GM21825 (cell line): Measurements from ENCODE around the gene RBM28.

Experiments
- ATAC-seq: cut with Tn5 transposase; IDR thresholded peaks from one replicate; pipeline ENCODE4 v1.9.1; 2021; ENCODE audit warnings: mild to moderate bottlenecking, moderate library complexity; ENCODE audit not compliant: unreplicated experiment

RBM28 gene, protein sequence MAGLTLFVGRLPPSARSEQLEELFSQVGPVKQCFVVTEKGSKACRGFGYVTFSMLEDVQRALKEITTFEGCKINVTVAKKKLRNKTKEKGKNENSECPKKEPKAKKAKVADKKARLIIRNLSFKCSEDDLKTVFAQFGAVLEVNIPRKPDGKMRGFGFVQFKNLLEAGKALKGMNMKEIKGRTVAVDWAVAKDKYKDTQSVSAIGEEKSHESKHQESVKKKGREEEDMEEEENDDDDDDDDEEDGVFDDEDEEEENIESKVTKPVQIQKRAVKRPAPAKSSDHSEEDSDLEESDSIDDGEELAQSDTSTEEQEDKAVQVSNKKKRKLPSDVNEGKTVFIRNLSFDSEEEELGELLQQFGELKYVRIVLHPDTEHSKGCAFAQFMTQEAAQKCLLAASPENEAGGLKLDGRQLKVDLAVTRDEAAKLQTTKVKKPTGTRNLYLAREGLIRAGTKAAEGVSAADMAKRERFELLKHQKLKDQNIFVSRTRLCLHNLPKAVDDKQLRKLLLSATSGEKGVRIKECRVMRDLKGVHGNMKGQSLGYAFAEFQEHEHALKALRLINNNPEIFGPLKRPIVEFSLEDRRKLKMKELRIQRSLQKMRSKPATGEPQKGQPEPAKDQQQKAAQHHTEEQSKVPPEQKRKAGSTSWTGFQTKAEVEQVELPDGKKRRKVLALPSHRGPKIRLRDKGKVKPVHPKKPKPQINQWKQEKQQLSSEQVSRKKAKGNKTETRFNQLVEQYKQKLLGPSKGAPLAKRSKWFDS

DNA sequence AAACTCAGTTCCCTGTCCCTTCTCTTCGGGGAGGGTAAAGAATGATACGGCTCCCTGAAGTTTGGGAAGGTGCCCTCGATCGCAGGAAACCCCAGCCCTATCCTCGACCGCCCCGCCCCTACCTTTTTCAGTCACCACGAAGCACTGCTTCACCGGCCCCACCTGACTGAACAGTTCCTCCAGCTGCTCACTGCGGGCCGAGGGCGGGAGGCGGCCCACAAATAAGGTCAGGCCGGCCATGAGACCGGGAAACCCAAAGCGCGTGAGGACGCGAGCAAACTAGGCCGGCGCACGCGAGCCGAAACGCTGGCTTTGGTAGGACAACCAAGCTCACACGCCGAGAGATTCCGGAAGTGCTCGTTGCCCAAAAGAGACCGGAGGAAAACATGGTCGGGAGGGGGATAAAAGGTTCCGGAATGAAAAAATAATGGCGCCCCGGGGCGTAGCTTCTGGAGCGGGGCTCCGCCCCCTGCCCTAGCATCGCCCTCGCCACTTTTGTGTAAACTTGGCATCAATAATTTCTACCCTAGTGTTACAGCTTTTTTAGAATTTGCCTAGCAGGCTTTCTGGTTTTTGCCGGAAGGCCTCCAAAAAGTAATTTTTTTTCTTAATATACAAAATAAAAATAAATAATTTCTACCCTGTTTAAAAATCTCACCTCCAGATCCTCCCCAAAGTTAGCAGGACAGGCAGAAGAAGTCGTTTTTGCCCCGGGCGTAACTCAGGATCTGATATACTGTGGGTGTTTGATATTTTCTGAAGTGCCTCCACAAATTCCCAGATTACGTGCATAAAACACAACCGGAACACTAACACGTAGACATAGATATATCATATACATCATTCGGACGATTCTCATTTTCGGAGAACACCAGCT, at the start of gene RBM28:
Gene RBM28 (minus strand): TSS at position 355 of the 877 bp plus-strand sequence. CDS start 115 bp downstream, at position 240.
- peak; percentile 94 for ATAC-seq

DNA sequence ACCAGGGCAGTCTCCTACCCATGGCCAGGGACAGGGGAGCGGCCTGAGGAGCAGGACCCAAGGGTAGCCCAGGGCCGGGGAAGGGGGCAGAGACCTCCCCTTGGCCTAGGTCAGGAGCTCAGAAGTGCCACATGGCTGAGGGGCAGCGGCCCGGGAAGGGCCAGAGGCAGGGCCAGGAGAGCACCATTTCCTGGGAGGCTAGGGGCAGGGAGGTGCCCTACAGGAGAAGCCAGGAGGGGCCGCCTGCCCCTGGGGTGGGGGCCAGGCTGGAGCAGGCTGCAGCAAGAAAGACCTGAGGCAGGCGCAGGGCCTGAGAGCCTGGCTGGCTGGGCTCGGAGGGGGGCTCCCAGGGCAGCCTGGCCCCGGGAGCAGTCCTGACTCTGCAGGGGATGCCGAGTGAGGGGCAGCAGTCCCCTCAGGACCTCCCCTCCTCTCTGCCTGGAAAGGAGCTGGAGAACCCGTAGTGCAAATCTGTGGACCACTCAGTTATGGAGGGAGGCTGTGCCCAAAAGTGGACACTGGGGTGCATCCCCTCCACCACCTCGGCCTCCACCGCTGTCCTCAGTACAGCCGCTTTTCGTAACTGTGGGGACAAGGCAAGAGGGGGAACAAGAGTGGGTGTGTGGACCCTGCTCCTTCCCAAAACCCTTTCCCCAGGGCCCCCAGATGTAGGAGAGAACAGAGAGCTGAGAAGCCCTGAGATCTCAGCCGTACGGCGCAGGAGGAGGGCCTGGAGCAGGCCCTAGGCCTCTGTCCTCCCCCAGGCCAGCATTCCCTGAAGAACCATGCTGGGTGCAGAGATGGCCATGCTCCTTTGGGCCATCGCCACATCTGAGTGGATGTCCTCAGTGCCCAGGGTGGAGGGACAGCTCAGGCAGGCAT, 49.0 kb upstream of the RBM28 start:
- ATAC-seq, result no peak

DNA sequence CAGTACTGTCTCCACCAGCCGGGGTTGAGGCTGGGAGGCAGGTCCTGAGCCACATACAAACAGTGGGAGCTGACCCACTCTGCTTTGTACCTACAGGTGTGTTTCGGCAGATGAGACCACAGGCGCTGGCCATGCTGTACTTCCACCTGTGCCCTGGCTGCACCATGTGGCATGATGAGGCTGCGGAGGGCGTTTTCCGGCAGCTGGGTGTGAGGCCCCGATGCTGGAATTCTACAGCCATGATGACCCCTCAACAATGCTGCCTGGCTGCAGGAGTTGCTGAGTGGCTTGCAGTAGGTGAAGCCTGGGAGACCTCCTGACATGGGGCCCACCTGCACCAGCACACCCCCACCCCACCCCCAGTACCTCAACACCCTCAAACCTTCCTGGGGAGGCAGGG, 48.1 kb upstream of the RBM28 start:
- ATAC-seq, result no peak

DNA sequence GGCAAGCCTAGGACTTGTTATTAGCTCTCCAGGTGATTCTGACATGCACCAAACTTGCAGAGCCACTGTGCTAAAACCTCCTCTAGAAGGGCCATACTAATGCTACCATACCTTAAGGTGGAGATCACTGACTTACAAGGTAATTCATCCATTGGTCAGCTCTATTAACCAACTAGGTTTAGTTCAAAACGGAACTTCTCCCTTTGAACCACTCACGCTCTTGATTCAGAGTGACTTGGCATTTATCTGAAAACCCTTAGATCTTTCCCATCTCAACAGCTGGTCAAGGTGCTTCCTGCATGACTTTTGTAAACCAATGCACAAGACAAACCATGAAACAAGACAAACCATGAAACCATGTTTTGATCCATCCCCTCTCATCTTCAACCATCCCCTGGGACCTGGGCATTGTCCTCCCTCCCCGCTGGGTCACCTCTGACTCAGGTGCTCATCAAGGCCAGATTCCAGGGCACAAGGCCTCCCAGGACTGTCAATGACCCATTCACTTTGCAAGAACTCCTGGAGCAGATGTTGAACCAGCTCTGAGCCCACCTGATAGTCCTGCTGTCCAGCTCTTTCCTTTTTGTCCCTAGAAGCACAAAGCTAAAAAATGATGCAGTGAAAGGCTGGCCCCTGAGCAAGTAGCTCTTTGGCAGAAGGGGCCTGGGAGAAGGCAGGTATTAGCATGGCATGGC, 47.3 kb upstream of the RBM28 start:
- no peak for ATAC-seq

DNA sequence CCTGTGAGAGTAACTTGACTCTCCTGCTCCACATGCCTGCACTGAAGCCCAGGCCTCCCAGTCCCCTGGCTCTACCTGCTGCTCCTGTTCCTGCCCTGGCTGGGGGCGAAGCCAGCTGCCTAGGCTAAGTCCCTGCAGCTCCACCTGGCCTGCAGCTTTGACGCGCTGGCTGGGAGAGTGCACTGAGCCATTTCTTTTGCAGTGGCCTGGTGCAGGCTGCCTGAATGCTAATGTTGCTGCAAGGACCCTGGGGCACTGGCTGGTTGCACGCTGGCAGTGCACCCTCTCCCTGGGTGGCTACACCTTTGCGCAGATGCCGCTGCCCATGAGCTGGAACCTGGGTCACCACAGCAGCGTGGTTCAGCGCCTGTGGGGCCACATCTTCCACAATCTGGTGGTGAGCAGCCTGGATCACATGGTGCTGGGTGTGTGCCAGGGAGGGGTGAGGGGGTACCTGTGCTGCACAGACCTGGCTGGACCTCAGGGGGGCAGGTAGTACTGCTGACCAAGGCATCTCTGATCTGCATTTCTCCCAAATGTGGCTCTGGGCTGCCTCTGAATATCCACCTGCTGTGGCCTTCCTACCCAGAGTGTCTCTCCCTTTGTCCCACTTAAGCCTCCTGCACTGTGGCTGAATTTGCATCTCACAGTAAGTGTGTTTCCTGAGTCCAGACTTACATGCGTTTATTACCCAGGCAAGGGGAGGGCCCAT, 46.1 kb upstream of the RBM28 start:
- ATAC-seq, result no peak

DNA sequence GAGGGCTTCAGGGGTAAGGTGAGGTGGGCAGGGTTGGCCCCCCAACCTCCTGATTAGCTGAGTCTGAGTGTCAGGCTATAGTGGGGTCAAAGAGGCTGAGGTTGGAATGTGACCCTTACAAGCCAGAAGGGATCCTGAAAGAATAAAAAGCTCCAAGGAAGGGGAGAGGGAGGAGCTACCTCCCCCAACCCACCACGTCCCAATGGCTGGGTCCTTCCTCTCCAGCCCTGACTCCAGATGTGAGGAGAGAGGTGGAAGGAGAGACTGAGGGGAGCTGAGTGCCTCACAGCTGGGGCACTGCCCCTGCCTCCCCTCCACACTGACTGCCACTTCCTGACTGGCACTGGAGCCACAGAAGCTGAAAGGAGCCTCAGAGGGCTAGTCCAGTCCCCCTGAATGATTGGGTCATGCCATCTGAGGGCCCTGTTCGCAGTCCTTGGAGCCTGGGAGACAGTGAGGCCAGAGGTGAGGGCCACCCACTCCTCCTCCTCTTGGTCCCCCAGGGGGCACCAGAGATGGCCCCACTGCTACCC, 45.4 kb upstream of the RBM28 start:
- no peak for ATAC-seq

DNA sequence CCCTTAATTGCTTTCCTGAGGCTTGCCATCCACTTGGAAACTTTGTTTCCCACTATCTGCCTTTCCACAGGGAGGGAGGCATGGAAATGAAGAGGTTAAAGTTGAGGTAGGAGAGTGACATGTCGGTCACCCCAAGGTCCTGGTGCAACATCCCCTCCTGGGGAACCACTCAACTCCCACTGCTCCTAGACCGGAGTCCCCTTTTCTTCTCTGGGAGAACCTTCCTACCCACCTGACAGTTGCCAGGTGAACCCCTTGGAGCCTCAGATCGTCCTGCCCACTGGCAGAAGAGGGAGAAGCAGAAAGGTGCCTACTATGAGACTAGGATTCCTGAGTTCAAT, 44.4 kb upstream of the RBM28 start:
- no peak for ATAC-seq

DNA sequence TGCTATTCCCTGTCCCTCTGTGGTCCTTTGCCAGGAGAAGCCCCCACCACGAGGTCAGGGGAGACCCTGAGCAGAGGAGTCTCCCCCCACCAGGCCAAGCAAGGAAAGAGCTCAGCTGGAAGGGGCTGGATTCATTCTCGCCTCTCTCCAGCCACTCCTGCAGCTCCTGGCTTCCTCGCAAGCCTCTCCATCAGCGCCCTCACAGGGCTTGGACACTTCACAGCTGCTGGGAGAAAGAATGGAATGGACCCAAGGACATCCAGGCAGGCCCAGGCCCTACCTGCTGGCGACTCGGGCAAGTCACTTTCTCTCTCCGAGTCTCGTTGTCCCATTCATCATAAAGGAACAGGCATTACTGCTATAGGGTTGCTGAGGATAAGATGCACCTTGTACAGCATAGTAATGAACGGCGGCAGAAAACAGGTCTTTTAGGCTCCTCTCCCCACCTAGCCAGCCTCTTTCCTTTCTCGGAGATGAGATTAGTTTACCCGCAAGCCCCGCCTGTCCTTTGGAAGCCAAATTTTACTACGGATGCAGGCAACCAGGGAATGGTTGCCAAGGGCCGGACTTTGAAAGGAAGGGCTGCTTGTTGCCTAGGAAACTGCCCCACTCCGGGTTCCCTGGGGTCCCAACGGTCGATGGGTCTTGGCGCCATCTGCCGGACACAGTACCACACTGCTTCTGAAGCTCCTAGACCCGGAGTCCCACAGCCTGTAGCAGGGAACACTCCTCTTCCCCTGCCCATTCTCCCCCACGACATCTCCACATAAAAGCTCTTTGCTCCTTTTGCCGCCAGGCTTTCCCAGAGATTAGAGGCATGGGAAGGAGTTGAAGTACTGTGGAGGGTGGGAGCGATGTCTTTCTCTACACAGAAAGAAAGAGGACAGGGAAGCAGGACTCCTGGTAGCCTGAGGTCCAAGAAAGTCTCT, 43.8 kb upstream of the RBM28 start:
- ATAC-seq, result peak; percentile 67

DNA sequence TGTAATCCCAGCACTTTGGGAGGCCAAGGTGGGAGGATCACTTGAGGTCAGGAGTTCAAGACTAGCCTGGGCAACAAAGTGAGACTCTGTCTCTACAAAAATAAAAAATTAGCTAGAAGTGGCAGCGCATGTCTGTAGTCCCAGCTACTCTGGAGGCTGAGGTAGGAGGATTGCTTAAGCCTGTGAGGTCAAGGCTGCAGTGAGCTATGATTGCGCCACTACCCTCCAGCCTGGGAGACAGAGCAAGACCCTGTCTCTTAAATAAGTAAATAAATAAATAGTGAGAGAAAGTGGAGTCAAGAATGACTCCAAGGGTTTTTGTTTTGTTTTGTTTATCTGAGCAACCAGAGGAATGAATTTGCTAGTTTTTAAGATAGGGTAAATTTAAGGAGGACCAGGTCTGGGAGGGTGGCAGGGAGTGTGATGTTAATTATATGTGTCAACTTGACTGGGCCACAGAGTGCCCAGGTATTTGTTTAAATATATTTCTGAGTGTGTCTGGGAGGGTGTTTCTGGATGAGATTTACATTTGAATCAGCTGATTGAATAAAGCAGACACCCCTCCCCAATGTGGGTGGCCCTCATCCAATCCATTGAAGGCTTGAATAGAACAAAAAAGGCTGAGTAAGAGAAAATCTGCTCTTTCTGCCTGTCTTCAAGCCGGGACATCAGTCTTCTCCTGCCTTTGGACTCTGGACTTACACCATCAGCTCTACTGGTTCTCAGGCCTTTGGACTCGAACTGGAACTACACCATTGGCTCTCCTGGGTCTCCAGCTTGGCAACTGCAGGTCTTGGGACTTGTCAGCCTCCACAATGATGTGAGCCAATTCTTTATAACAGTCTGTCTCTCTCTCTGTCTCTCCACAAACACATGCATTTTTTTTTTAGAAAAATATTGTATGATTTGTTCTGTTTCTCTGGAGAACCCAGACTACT, 42.5 kb upstream of the RBM28 start:
- ATAC-seq, result no peak

DNA sequence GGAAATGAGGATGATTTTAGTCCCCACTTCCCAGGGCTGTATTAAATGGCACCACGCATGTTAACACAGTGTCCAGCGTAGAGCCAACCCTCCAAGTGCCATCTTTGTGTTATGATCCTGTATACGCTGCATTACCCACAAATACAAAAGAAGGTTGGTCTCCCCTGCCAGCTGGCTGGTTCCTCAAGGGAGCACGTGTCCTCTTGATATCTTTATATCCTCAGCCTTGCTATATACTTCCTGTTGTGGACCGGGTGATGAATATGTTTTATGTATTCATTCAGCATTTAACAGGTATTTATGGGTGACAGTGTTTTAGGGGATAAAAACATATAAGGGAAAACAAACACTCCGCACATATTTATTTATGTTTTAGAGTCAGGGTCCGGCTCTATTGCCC, 41.0 kb upstream of the RBM28 start:
- ATAC-seq, result no peak

DNA sequence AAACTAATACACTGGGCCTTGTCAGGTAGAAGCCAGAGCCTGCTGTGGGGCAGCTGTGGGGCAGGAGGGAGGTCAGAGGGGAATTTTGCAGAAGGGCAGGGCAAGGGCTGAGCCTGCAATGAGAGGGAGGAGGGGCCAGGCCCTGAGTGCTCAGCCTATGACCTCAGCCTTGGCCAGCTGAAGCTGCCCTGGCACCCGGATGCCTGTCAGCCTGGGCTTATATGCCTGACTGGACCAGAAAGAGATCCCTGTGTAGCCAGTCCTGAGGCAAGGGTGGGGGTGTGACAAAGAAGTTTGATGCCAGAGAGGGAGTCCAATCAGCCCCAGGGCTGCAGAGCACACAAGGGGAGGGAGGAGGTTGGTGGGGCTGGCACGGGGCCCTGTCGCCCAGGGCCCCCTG, 40.1 kb upstream of the RBM28 start:
- ATAC-seq, result no peak

DNA sequence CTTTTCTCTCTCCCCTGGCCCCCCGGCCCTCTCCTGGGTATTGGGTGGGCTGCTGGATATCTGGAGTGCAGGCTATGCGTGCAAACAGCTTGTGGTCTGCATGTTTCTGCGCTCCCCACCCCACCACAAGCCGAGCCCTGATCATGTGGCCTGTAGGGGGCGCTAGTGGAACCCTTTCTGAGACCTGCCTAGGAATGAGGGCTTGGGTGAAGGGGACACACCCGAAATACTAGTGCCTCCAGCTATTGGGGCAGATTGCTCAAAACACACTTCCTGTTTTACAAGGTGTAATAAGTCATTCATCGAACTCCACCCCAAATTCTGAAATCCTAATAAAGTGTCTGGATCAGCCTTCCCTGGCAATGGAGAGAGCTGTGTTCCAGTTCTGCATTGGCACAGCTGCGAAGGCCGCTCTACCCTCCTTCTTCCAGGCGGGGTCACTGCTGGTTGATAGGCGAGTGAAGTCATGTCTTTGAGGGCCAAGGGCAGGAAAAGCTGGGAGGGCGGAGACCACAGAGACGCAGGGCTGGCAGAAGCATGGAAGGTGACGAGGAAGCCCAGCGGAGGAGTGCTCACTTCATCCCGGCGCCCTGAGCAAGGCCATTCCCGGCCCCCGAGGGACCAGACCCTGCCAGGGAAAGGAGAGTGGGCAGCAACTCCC, 37.6 kb upstream of the RBM28 start:
- ATAC-seq, result no peak

DNA sequence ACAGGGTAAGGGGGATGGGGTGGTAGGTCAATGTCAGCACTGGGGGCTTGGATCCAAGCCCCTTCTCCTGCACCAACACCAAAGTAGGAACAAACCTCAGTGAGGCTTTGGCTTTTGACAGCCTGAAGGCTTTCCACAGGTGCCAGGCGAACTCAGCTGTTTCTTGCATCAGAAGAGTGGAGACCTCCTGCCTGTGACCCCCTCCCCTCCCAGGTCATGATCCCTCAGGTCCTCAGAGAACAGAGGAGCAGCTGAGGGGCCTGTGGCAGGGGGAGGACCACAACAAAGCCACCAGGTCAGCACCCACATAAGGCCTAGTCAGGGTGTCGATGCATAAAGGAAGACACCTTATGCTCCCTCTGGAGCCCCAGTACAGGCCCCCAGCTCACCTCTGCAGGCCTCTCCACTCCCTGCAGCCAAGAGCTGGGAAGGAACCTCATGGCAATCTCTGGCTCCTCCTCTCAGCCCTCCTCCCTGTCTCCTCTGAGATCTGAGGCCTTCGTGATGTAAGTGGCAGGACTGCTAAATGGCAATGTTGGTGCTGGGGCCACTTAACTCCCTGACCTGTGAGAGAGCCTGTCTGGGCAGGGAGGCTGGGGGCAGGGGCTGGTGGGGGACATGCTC, 36.9 kb upstream of the RBM28 start:
- no peak for ATAC-seq

DNA sequence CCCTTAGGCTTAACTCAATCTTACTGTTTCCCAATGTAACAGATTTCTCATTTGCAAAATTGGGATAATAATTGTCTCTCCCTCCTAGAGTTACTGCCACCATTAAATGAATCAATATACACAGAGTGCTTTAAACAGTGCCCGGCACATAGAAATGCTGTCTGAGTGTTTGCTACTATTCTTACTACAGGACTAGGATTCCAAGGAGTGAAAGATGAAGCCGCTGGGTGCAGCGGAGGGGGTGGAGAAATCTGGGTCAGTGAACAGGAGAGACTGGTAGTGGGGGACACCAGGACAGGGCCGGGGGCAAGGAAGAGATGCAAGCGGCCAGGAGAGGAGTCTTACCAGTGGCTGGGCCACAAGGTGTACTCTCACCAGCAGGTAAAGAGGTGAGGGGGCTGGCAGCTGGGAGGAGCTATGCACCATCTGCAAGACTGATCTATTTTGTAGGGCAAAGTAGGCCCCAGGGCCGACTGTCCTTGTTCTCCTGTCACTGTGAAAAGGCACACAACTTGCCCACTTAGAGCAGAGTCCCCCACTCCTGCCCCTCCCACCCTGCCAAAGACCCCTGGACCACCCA, 36.3 kb upstream of the RBM28 start:
- ATAC-seq, result no peak

DNA sequence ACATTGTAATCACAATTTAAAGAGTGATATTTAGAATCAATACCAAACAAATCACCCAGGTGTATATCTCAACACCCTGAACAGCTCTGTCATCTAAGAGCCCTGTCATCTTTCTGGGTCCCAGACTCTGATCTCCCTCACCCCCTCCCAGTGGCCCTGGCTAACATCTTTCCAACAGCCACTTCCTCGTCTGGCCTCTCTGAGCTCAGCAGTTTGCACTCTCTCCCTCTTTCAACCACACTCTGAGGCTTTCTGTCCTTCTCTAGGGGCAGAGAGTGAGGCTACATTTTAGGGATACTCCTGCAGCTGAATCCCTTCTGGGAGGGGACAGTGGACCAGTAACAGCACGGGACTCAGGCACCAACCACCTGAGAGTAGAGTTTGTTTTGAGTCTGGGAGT, 34.9 kb upstream of the RBM28 start:
- ATAC-seq, result no peak
